Large intestine (tissue), 12 donors: ENCODE measurements around the gene CRTC1. TPM values are rescaled to one million over a fixed set of nuclear protein-coding genes. Genes with fewer than 3 reads are reported as not detected.

ENCODE experiments used
- DNase-seq, 2 donors: peaks; one replicate each; pipeline versions ENCODE4 v3.0.0 to v3.0.0-alpha.2; 2013
- H3K27ac ChIP-seq: one replicate; pipeline ENCODE4 v1.5.1; 2013; ENCODE audit warnings: low read length
- H3K27me3 ChIP-seq: 2 replicates; pipeline ENCODE4 v1.6.1; 2013; ENCODE audit warnings: low read length; ENCODE audit not compliant: control insufficient read depth, insufficient read depth
- H3K36me3 ChIP-seq: 2 replicates; pipeline ENCODE4 v1.6.1; 2013; ENCODE audit warnings: low read length; ENCODE audit not compliant: control insufficient read depth, insufficient read depth
- H3K4me1 ChIP-seq: one replicate; pipeline ENCODE4 v1.6.1; 2013; ENCODE audit warnings: low read length; ENCODE audit not compliant: control insufficient read depth, insufficient read depth
- H3K4me3 ChIP-seq: one replicate; pipeline ENCODE4 v1.5.1; 2013; ENCODE audit warnings: low read length
- H3K9me3 ChIP-seq: one replicate; pipeline ENCODE4 v1.6.1; 2013; ENCODE audit warnings: mild to moderate bottlenecking, low read depth, low read length, moderate library complexity; ENCODE audit not compliant: control insufficient read depth
- WGBS: methylation state at CpG from one replicate; pipeline ENCODE4 v1.1.5; 2013; ENCODE audit warnings: low lambda C conversion rate; ENCODE audit not compliant: insufficient coverage; 5-methylcytosine and 5-hydroxymethylcytosine counted together
- long read RNA-seq, 11 donors: transcript quantifications; one replicate each; lab custom pipeline, GENCODE V29; 2026
- polyA plus RNA-seq: library from polyadenylated mRNA; unstranded; fragments of 120-200 nt; gene quantifications from one replicate; pipeline ENCODE4 v1.2.1, GENCODE V29; 2013

CRTC1 gene
- 21.5 TPM for polyA plus RNA-seq
- long read RNA-seq, donor 1, partial matches to known transcripts, result 0 of 2 reads
- long read RNA-seq, donor 1, other reads (novel, unspliced or antisense), result 0 of 2 reads
- long read RNA-seq, donor 2, partial matches to known transcripts, result 6 of 6 reads
- long read RNA-seq, donor 2, other reads (novel, unspliced or antisense), result 0 of 6 reads
- long read RNA-seq, donor 3, result 0 reads
- long read RNA-seq, donor 4, result 0 reads
- long read RNA-seq, donor 5, partial matches to known transcripts, result 0 of 2 reads
- long read RNA-seq, donor 5, other reads (novel, unspliced or antisense), result 0 of 2 reads
- long read RNA-seq, donor 6, partial matches to known transcripts, result 9 of 10 reads
- long read RNA-seq, donor 6, other reads (novel, unspliced or antisense), result 0 of 10 reads
- long read RNA-seq, donor 7, partial matches to known transcripts, result 0 of 2 reads
- long read RNA-seq, donor 7, other reads (novel, unspliced or antisense), result 0 of 2 reads
- long read RNA-seq, donor 8, partial matches to known transcripts, result 13 of 15 reads
- long read RNA-seq, donor 8, other reads (novel, unspliced or antisense), result 0 of 15 reads
- long read RNA-seq, donor 9, result 0 reads
- long read RNA-seq, donor 10, partial matches to known transcripts, result 0 of 1 reads
- long read RNA-seq, donor 10, other reads (novel, unspliced or antisense), result 0 of 1 reads
- long read RNA-seq, donor 11, partial matches to known transcripts, result 7 of 7 reads
- long read RNA-seq, donor 11, other reads (novel, unspliced or antisense), result 0 of 7 reads

DNA sequence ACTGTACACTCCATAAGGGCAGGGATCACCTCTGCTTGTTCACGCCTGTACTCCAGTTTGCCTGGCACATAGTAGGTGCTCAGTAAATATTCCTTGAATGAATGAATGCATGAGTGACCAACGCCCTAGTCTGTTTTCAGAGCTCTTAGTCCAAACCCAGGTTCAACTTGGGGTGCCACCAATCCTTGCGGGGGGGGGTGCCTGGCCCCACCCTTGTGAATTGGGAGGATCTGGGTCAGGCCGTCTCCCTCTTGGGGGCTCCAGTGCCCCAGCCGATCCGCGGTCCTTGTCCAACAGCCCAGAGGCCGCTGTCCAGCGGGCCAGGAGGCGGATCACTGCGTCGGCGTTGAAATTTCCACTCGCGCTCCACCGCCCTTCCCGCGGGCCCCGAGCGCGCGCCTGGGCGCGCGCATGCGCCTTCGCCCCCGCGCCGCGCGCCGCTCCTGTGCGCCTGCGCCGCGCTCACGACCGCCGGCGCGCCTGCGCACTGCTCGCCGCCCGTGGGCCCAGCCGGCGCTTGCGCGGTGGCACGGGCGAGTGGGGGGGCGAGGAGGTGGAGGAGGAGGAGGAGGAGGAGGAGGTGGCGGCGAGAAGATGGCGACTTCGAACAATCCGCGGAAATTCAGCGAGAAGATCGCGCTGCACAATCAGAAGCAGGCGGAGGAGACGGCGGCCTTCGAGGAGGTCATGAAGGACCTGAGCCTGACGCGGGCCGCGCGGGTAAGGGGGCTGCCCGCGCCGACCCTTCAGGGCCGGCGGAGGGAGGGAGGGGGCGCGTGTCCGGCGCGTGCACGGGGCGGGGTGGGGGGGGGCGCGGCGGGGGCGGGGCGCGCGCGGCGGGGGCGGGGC is at the start of gene CRTC1:
Gene CRTC1, plus strand, starts transcription at position 572 of the 849 bp plus-strand sequence. Its CDS starts 23 bp downstream, at position 595.
- no peaks in the 10 kb centered on the region for H3K27me3 ChIP-seq
- peak within 1 kb of the TSS; percentile 62 for H3K4me3 ChIP-seq
- no peaks in the 10 kb centered on the region for H3K36me3 ChIP-seq
- no CpG with 5 or more reads among the region's 93 CpGs for WGBS
- H3K9me3 ChIP-seq, result no peaks in the 10 kb centered on the region
- DNase-seq, result peak; percentile 91 to 93
- peak within 1 kb of the TSS; percentile 60 for H3K27ac ChIP-seq
- H3K4me1 ChIP-seq, result peaks cover 12% of the 10 kb centered on the region

GRCh38 chr19:18634612-18635297 is 48.7 kb upstream of the CRTC1 start:
- H3K27ac ChIP-seq, result no peak overlapping the region
- H3K27me3 ChIP-seq, result peaks cover 11% of the 10 kb centered on the region
- H3K4me1 ChIP-seq, result peaks cover 24% of the 10 kb centered on the region
- 0% methylated on average over 1 of the region's 12 CpGs for WGBS
- no peak overlapping the region for H3K4me3 ChIP-seq
- no peaks in the 10 kb centered on the region for H3K9me3 ChIP-seq
- DNase-seq, result no peak
- H3K36me3 ChIP-seq, result no peaks in the 10 kb centered on the region

- no peak overlapping the region for H3K27ac ChIP-seq
- no CpG with 5 or more reads among the region's 6 CpGs for WGBS
Observed at GRCh38 chr19:18635831-18636182, 47.7 kb upstream of the CRTC1 start.

DNA sequence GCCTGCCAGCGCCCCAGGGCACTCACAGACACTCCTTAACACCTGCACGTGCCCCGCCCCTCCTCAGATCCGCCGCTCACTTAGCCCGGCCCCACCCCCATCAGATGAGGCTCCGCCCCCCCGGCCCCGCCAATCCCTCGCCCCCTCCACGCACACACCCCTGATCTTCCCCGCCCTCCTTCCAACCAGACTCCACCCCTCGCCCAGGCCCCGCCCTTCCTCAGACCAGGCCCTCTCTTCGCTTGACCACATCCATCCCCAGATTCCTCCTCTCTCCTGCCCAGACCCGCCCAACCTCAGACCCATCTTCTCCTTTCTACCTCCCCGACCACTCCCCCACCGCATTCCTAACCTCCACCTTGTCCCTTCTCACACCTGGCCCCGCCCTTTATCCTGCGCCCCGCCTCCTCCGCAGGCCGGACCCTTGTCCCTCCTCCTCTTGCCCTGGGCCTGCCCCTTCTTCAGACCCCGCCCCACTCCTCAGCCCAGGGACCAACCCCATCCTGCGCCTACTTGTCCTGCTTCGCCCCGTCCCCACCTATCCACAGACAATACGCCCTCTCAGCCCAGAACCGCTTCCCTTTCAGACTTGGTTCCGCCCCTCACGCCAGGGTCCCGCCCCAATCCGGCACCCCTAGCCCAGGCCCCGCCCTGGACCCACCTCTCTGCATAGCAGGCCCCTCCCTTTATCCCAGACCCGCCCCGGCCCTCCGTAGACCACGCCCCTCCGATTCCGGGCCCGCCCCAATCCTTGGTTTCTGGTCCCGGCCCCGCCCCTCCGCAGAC is 47.1 kb upstream of the CRTC1 start:
- Histone ChIP-seq H3K27me3 (peaks cover 11% of the 10 kb centered on the region), H3K4me1 (peaks cover 24% of the 10 kb centered on the region), H3K36me3 (no peaks in the 10 kb centered on the region), H3K27ac (peak overlapping the region; percentile 73), H3K4me3 (peak overlapping the region; percentile 59), H3K9me3 (no peaks in the 10 kb centered on the region)
- peak; percentile 93 to 94 for DNase-seq
- 0% methylated on average over 5 of the region's 44 CpGs for WGBS

More at GRCh38 chr19:18635831-18636182, 47.7 kb upstream of the CRTC1 start:
- H3K4me3 ChIP-seq, result no peak overlapping the region
- no peak for DNase-seq
- H3K9me3 ChIP-seq, result no peaks in the 10 kb centered on the region
- H3K36me3 ChIP-seq, result no peaks in the 10 kb centered on the region
- H3K27me3 ChIP-seq, result peaks cover 11% of the 10 kb centered on the region
- peaks cover 24% of the 10 kb centered on the region for H3K4me1 ChIP-seq

GRCh38 chr19:18636969-18637629 is 46.4 kb upstream of the CRTC1 start, which contains the start of gene KLHL26:
Gene KLHL26 (plus strand): TSS chr19:18637028. CDS start chr19:18637055, 27 bp downstream.
- Histone ChIP-seq H3K4me3 (peak within 1 kb of the TSS; percentile 76), H3K4me1 (peaks cover 24% of the 10 kb centered on the region), H3K27me3 (peaks cover 11% of the 10 kb centered on the region), H3K9me3 (no peaks in the 10 kb centered on the region), H3K36me3 (no peaks in the 10 kb centered on the region), H3K27ac (peak within 1 kb of the TSS; percentile 73)
- no CpG with 5 or more reads among the region's 47 CpGs for WGBS
- DNase-seq, result no peak

- no CpG with 5 or more reads among the region's 3 CpGs for WGBS
- Histone ChIP-seq H3K4me3 (peak overlapping the region; percentile 76), H3K27ac (peak overlapping the region; percentile 56)
Observed at GRCh38 chr19:18637673-18638630, 45.5 kb upstream of the CRTC1 start.

DNA sequence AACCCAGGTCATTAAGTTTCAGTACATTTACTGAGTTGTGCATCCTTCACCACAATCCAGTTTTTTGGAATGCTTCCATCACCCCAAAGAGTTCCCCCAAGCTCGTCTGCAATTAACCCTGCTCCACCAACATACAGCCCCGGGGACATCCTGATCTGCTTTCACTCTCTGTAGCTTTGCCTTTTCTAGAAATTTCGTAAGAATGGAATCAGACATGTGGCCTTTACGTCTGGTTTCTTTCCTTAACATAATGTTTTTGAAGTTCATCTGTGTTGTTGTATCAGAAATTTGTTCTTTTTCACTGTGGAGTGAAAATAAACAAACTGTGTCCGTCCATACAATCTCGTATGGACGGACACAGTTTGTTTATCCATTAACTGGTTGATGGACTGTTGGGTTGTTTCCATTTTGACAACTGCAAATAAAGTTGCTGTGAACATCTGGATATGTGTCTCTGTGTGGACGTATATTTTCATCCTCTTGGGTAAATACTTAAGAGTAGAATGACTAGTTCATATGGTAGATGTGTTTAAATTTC is 43.7 kb upstream of the CRTC1 start:
- DNase-seq, result no peak
- Histone ChIP-seq H3K27me3 (peaks cover 8% of the 10 kb centered on the region), H3K4me1 (peaks cover 24% of the 10 kb centered on the region), H3K36me3 (no peaks in the 10 kb centered on the region), H3K9me3 (no peaks in the 10 kb centered on the region), H3K4me3 (no peak overlapping the region), H3K27ac (no peak overlapping the region)
- WGBS, result 69% methylated on average over 3 of the region's 8 CpGs

More at GRCh38 chr19:18637673-18638630, 45.5 kb upstream of the CRTC1 start:
- peak in 1 of 2 donors; percentile 79 for DNase-seq
- peaks cover 24% of the 10 kb centered on the region for H3K4me1 ChIP-seq
- H3K36me3 ChIP-seq, result no peaks in the 10 kb centered on the region
- H3K27me3 ChIP-seq, result peaks cover 11% of the 10 kb centered on the region
- no peaks in the 10 kb centered on the region for H3K9me3 ChIP-seq
